PC-3 (cell line): ENCODE results near the gene PAK4. TPM values are rescaled to one million over a fixed set of nuclear protein-coding genes. Genes with fewer than 3 reads are reported as not detected.

Source experiments
- ATAC-seq: fragments of 200-7000 bp; cut with Tn5 transposase; 2 replicates; pipeline ENCODE4 v1.9.1; 2020; ENCODE audit warnings: mild to moderate bottlenecking, moderate library complexity
- BruUV-seq: library from RNA; stranded (reverse); fragments of 400-500 nt; replicated peaks from 2 replicates; lab custom pipeline; 2021; lab: Mats Ljungman, UMichigan
- CTCF ChIA-PET: fragments of 300-600 bp; sonication (Branson Sonifier 250); formaldehyde crosslinking; loops from one replicate; lab custom pipeline; 2022; ENCODE audit warnings: antibody characterized with exemption; lab: Charles Lee
- POLR2A ChIA-PET: fragments of 300-600 bp; sonication (Branson Sonifier 250); formaldehyde crosslinking; loops from one replicate; lab custom pipeline; 2022; ENCODE audit warnings: antibody characterized with exemption; ENCODE audit not compliant: unreplicated experiment; lab: Charles Lee
- DNase-seq: peaks from one replicate; pipeline ENCODE4 v3.0.0-alpha.2; 2015
- H2AFZ ChIP-seq: fragments of 300-600 bp; sonication (generic); 2 replicates; pipeline ENCODE4 v1.6.0; 2016; ENCODE audit warnings: antibody characterized with exemption, low read length
- H3F3A ChIP-seq: fragments of 300-600 bp; sonication (generic); one replicate; pipeline ENCODE4 v1.6.0; 2017; ENCODE audit warnings: antibody characterized with exemption, low read length, control low read depth, mild to moderate bottlenecking; ENCODE audit not compliant: unreplicated experiment
- H3K27ac ChIP-seq: fragments of 300-600 bp; sonication (generic); 2 replicates; pipeline ENCODE4 v1.5.1; 2016; ENCODE audit warnings: mild to moderate bottlenecking, low read length
- H3K27me3 ChIP-seq: fragments of 300-600 bp; sonication (generic); 2 replicates; pipeline ENCODE4 v1.6.1; 2016; ENCODE audit warnings: low read length, mixed read lengths
- H3K36me3 ChIP-seq: fragments of 300-600 bp; sonication (generic); 2 replicates; pipeline ENCODE4 v1.6.1; 2016; ENCODE audit warnings: low read depth, mixed run types, low read length, mixed read lengths
- H3K4me1 ChIP-seq: fragments of 300-600 bp; sonication (generic); 2 replicates; pipeline ENCODE4 v1.5.1; 2016; ENCODE audit warnings: low read length; ENCODE audit not compliant: insufficient read depth
- H3K4me2 ChIP-seq: fragments of 300-600 bp; sonication (generic); 2 replicates; pipeline ENCODE4 v1.6.0; 2016; ENCODE audit warnings: low read length
- H3K4me3 ChIP-seq: fragments of 300-600 bp; sonication (generic); 2 replicates; pipeline ENCODE4 v1.5.1; 2016; ENCODE audit warnings: mild to moderate bottlenecking, low read length, mixed read lengths
- H3K79me2 ChIP-seq: fragments of 300-600 bp; sonication (generic); 2 replicates; pipeline ENCODE4 v1.6.1; 2017; ENCODE audit warnings: low read length, mixed read lengths
- H3K9ac ChIP-seq: fragments of 300-600 bp; sonication (generic); 2 replicates; pipeline ENCODE4 v1.6.0; 2016; ENCODE audit warnings: mild to moderate bottlenecking, low read length
- H3K9me2 ChIP-seq: fragments of 300-600 bp; sonication (generic); replicated peaks from 2 replicates; pipeline ENCODE4 v1.6.1; 2016; ENCODE audit warnings: mixed run types, low read length, mixed read lengths
- H3K9me3 ChIP-seq: fragments of 300-600 bp; sonication (generic); 2 replicates; pipeline ENCODE4 v1.6.1; 2016; ENCODE audit warnings: low read length, mixed read lengths
- H4K20me1 ChIP-seq: fragments of 300-600 bp; sonication (generic); 2 replicates; pipeline ENCODE4 v1.6.1; 2016; ENCODE audit warnings: low read length, mixed read lengths
- CTCF ChIP-seq: fragments of 300-600 bp; sonication (generic); conservative IDR thresholded peaks from 2 replicates; pipeline ENCODE4 v1.5.1; 2017; ENCODE audit warnings: antibody characterized with exemption, low read depth, mild to moderate bottlenecking, low read length
- EZH2 ChIP-seq: fragments of 300-600 bp; sonication (generic); IDR thresholded peaks from one replicate; pipeline ENCODE4 v1.6.1; 2017; ENCODE audit warnings: antibody characterized with exemption, mild to moderate bottlenecking, low read length; ENCODE audit not compliant: unreplicated experiment
- EZH2phosphoT487 ChIP-seq: fragments of 300-600 bp; sonication (generic); IDR thresholded peaks from 2 replicates; pipeline ENCODE4 v1.6.1; 2018; ENCODE audit warnings: mild to moderate bottlenecking, antibody characterized with exemption, low read length, borderline replicate concordance
- intact Hi-C: fragments of 100-400 bp; cut with micrococcal nuclease; formaldehyde crosslinking; loops from 2 replicates; pipeline ENCODE4 v1.9.0; 2023
- total RNA-seq: library from RNA; depleted of rRNA; stranded (reverse); fragments of >200 nt; gene quantifications from 2 replicates; pipeline ENCODE4 v1.2.3, GENCODE V29; 2014

The PAK4 gene
- total RNA-seq, 1 experiment from 2014 or later, result 13.5 TPM

- no TSS peak for BruUV-seq
- peaks cover 4% of the 10 kb centered on the region; the same call in 1 of the 2 replicates for H3K4me1 ChIP-seq
- no peak overlapping the region for H3K4me3 ChIP-seq
- intact Hi-C loops, result no loop called here
- no peaks in the 10 kb centered on the region for H3K36me3 ChIP-seq
- no peak overlapping the region for H3K9ac ChIP-seq
- H3K9me2 ChIP-seq, result no peaks in the 10 kb centered on the region
- no peak overlapping the region for H2AFZ ChIP-seq
- TF ChIP-seq EZH2 (no peak), CTCF (no peak), EZH2phosphoT487 (no peak)
- peaks cover 28% of the 10 kb centered on the region for H4K20me1 ChIP-seq
- H3K79me2 ChIP-seq, result peaks cover 97% of the 10 kb centered on the region
- ChIA-PET POLR2A (no interaction called here), CTCF (no interaction called here)
- no peaks in the 10 kb centered on the region for H3K9me3 ChIP-seq
- H3K4me2 ChIP-seq, result no peak overlapping the region
- no peak for ATAC-seq
- no peak for DNase-seq
- no peak overlapping the region for H3K27ac ChIP-seq
- no peaks in the 10 kb centered on the region for H3F3A ChIP-seq
- no peaks in the 10 kb centered on the region for H3K27me3 ChIP-seq
Measured at GRCh38 chr19:39132344-39132969, 6.9 kb downstream of the PAK4 start.

GRCh38 chr19:39133431-39134270 is 8.1 kb downstream of the PAK4 start:
- ChIA-PET POLR2A (no interaction called here), CTCF (no interaction called here)
- no TSS peak for BruUV-seq
- no peak overlapping the region for H3K4me3 ChIP-seq
- no peak overlapping the region for H2AFZ ChIP-seq
- no peaks in the 10 kb centered on the region for H3K9me3 ChIP-seq
- no peaks in the 10 kb centered on the region for H3K27me3 ChIP-seq
- no peak overlapping the region for H3K9ac ChIP-seq
- TF ChIP-seq EZH2 (no peak), CTCF (no peak), EZH2phosphoT487 (no peak)
- intact Hi-C loops, result no loop called here
- H3K36me3 ChIP-seq, result no peaks in the 10 kb centered on the region
- no peaks in the 10 kb centered on the region for H3F3A ChIP-seq
- no peak for ATAC-seq
- peaks cover 18% of the 10 kb centered on the region for H4K20me1 ChIP-seq
- no peaks in the 10 kb centered on the region for H3K4me1 ChIP-seq
- no peak overlapping the region for H3K4me2 ChIP-seq
- no peaks in the 10 kb centered on the region for H3K9me2 ChIP-seq
- no peak overlapping the region for H3K27ac ChIP-seq
- H3K79me2 ChIP-seq, result peaks cover 96% of the 10 kb centered on the region
- DNase-seq, result no peak

DNA sequence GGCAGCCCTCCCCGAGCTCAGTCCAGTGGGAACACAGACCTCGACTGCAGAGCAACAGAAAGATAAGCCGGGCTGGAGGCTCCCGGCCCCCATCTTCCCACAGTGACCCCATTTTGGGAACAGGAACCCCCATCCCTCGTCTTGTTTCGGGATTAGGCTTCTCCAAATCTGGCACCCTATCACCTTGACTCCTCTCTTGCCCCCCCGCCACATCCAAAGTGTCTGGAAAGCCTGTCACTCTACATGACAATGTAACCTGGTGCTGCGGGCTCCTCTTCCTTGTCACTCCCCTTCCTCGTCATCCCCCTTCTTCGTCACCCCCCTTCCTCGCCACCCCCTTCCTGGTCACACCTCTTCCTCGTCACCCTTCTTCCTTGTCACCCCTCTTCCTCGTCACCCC is 10.1 kb downstream of the PAK4 start:
- DNase-seq (no peak), ATAC-seq (no peak)
- Histone ChIP-seq H2AFZ (no peak overlapping the region), H3K27ac (no peak overlapping the region), H4K20me1 (peaks cover 12% of the 10 kb centered on the region; the same call in 1 of the 2 replicates), H3K9me3 (no peaks in the 10 kb centered on the region), H3K79me2 (peaks cover 99% of the 10 kb centered on the region), H3K9ac (no peak overlapping the region), H3K4me3 (no peak overlapping the region), H3K4me1 (no peaks in the 10 kb centered on the region), H3K27me3 (no peaks in the 10 kb centered on the region), H3F3A (no peaks in the 10 kb centered on the region), H3K4me2 (no peak overlapping the region), H3K36me3 (no peaks in the 10 kb centered on the region), H3K9me2 (no peaks in the 10 kb centered on the region)
- TF ChIP-seq EZH2 (no peak), EZH2phosphoT487 (no peak), CTCF (no peak)
- intact Hi-C loops, result no loop called here
- ChIA-PET CTCF (no interaction called here), POLR2A (no interaction called here)
- no TSS peak for BruUV-seq
